ENCODE data around the gene TBRG4.
"Not testable (repeated sequence)": the region's sequence is repeated elsewhere in the genome, so short reads cannot be mapped to it uniquely, and the experiment has no call there.

TBRG4 gene

GRCh38 chr7:45118292-45118691 is 6.8 kb upstream of the TBRG4 start:
- DNase-seq (ENCODE audit: low read depth in 1 of 2, low spot score in 1 of 2) = no peak

DNA sequence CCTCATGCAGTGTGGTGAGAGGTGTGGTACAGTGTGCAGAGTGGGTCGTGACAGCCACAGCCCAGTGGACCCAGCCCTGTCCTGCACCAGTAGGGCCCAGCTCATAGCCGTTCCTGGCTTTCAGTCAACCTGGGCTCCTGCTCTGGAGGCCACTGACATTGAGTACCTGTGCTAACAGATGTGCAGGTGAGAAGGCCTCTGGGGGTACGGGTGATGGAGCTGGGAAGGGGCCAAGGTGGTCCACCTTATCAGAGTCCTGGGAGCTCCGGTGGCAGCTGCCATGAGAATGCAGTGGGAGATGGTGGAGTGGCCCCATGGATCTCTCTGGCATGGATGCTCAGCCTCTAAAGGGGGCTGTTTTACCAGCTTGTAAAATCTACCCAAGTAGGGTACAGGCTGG is 6.1 kb upstream of the TBRG4 start:
- no peak for DNase-seq (ENCODE audit: low read depth in 1 of 2, low spot score in 1 of 2)

- no peak for DNase-seq (ENCODE audit: low read depth in 1 of 2, low spot score in 1 of 2)
These were observed 4.6 kb upstream of the TBRG4 start for GRCh38 chr7:45116048-45116447.

- DNase-seq (ENCODE audit: low read depth in 1 of 2, low spot score in 1 of 2) = no peak
These were observed 3.4 kb upstream of the TBRG4 start for GRCh38 chr7:45114926-45115325.

- not testable (repeated sequence) for DNase-seq (ENCODE audit: low read depth in 1 of 2, low spot score in 1 of 2)
These were observed 2.8 kb upstream of the TBRG4 start for GRCh38 chr7:45114257-45114656.

- no peak for DNase-seq (ENCODE audit: low read depth in 1 of 2, low spot score in 1 of 2)
These were observed 1.2 kb upstream of the TBRG4 start for GRCh38 chr7:45112648-45113047.

- no peak for DNase-seq (ENCODE audit: low read depth in 1 of 2, low spot score in 1 of 2)
These were observed 2.6 kb downstream of the TBRG4 start for GRCh38 chr7:45108863-45109262.

GRCh38 chr7:45107356-45107755 is 4.1 kb downstream of the TBRG4 start:
- no peak for DNase-seq (ENCODE audit: low read depth in 1 of 2, low spot score in 1 of 2)

- DNase-seq (ENCODE audit: low read depth in 1 of 2, low spot score in 1 of 2) = no peak
These were observed 4.7 kb downstream of the TBRG4 start for GRCh38 chr7:45106820-45107219.

DNA sequence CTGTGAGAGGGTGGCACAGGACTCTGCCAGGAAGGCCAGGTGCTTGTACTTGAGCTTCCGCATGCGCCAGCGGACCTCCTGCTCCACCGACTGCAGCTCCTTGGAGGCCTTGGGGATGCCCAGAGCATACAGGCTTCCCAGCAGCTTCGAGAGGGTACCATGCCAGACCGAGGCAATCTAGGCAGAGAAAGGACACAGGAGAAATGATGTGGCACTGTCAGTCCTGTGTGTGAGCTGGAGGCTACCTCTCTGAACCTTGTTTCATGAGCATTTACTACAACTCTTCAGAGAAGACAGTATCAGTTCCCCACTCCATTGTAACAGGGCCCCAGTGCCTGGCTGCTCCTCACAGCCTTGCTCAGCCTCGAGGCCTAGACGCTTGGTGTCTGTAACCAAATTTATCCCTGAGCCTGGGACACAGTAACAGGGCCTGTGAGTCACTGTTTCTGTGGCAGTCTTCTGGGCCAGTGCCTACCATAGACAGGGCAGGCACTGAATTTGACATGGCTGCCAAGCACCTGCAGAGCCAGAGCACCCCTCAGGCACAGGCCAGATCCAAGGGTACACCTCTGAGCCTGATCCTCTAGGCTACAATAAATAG is 5.8 kb downstream of the TBRG4 start:
- no peak for DNase-seq (ENCODE audit: low read depth in 1 of 2, low spot score in 1 of 2)

DNA sequence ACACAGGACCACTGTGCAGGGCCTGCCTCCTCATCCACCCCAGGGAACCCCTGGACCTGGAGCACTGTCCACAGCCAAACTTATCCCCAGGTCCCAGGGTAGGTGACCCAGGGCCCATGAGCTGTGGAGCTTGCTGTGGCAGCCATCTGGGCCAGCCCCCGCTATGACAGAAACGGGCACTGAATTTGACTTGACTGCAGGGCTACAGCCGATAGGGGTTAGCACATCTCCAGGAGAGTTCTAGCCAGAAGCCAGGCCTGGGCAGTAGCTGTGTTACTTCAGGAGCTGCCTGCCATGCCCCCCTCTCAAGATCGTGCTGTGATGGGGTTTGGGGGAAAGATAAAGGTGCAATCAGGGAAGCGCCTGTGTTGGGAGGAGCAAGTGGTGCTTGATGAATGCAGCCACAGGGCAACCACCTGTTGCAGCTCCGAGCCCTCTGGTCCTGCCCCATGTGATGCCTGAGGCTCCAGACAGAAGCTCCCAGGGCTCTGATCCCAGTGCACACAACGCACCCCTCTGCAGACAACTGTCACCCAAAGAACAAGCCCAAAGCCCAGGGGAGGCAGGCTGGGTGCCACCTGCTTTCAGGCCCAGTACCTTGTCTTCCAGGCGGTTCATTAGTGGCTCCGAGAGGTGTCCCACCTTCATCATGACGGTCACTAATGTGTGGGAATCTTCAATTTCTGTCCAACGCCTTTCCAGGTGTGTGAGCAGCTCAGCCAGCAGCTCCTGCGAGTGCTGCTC is 6.5 kb downstream of the TBRG4 start:
- no peak for DNase-seq (ENCODE audit: low read depth in 1 of 2, low spot score in 1 of 2)

GRCh38 chr7:45103958-45104843 is 7.3 kb downstream of the TBRG4 start:
- no peak for DNase-seq (ENCODE audit: low read depth in 1 of 2, low spot score in 1 of 2)

DNA sequence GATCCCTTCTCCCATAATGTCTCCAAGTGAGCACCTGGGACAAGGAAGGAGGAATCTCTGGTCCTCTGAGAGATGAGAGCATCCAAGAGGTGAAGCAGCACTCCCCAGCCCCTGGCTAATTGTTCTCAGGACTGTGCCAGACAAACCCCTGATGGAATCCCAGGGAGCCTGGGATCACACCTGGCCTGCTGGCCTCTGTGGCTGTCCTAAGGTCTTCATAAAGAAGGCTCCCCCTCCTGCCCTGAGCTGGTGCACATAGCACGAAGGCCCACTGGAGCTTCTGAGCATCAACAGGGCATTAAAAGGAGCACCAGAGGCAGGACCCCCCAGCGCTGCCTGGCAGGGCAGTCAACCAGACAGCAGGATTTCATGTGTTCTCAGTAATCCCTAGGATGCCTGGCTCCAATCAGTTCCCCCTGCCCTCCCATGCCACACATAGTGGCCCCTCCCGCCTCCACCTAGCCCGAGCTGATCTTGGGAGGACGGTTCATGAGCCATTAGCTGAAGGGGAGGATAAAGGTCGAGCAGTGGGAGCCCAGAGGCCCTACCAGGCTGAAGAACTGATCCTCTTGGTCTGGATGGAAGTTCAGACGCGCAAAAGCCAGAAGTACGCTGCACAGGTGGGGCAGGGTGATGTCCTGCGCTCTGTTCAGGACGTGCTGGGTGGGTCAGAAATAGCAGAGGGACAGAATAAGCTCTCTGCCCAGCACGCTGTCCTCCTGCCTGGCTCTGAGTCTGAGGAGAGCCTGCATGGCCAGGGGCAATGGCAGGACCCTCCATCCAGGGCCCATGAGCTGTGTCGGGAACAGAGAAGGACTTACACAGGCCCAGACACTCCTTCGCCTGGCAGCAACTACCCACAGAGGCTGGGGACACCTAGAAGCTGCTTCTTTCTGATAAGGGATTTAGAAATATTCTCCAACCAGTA is 8.4 kb downstream of the TBRG4 start:
- no peak for DNase-seq (ENCODE audit: low read depth in 1 of 2, low spot score in 1 of 2)

DNA sequence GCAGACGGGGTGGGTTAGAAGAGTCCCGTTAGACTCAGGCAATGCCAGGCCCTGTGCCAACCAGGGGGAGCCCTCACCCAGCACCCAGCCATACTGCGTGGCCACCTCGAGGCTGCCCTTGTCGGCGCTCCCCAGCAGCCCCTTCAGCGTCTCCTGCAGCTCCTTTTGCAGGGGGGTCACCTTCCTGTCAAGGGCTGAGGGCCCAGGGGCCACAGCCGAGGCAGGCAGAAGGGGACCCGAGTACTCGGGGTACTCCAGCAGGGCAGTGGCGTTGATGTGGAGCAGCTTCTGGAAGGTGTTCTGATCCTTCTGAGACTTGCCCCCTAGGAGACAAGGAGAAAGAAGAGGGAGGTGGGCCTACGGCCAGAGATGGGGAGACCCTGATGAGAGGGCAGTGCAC is 9.7 kb downstream of the TBRG4 start:
- DNase-seq (ENCODE audit: low read depth in 1 of 2, low spot score in 1 of 2) = no peak

- no peak for DNase-seq (ENCODE audit: low read depth in 1 of 2, low spot score in 1 of 2)
These were observed 10.6 kb downstream of the TBRG4 start for GRCh38 chr7:45100761-45101480.

- no peak for DNase-seq (ENCODE audit: low read depth in 1 of 2, low spot score in 1 of 2)
These were observed 11.4 kb downstream of the TBRG4 start for GRCh38 chr7:45099891-45100760.

GRCh38 chr7:45098983-45099839 is 12.3 kb downstream of the TBRG4 start:
- no peak for DNase-seq (ENCODE audit: low read depth in 1 of 2, low spot score in 1 of 2)

DNA sequence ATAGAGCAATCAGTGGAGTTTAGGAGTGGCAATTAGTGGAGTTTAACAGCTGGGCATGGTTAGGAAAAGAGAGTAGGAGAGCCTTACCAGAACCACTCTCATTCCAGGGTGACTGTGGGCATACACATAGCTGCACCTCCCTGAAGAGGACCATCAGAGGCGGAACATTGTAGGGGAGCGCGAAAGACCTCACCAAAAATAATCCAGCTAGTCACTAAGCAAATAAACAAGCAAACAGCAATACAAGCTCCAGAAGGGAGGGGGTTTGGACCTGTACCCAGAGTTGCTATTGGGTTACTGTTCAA is 18.6 kb downstream of the TBRG4 start:
- DNase-seq (ENCODE audit: low read depth in 1 of 2, low spot score in 1 of 2) = no peak
